Measurements from ENCODE around the gene MYL5. TPM values are rescaled to one million over a fixed set of nuclear protein-coding genes. Genes with fewer than 3 reads are reported as not detected.
"Not testable (repeated sequence)": the region's sequence is repeated elsewhere in the genome, so short reads cannot be mapped to it uniquely, and the experiment has no call there.

Gene MYL5
- total RNA-seq, 4 donors from 2014 or later = 20.3 to 199 (median 33.4) TPM

DNA sequence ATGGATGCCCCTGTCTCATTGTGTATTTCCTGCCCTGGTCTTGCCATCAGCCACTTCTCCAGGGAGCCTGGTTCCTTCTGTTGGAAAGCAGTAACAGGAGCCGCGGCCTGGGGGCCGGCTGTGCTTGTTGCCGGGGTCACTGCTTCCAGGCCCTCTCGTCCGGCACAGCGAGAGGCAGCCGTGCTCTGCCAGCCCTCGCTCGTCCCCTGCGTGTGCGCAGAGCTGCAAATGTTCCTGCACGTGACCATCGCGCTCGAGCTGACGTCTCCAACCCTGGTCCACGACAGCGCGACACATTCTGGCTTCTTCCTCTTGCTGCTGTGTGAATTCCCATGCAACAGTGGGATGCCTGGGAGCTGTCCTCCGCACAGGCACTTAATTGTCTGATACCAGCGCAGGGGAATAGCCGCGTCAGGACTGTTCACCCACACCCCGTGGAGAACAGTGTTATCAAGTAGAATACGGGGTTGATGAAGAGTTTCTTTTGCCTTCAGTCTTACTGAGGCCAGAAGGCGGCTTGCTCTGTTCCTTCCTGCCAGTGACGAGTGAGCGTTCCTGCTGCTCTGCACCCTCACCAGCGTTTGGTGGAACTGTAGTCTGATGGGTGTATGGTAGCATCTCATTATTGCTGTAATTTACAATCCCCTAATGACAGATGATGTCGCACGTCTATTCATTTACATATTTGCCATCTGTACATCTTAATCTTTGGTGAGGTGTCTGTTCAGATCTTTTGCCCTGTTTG lies 36.6 kb upstream of the MYL5 start:
- no peak for TF ChIP-seq POLR2AphosphoS5 (IDR thresholded peaks at IDR 0.05)
- TF ChIP-seq, protein P1, sequence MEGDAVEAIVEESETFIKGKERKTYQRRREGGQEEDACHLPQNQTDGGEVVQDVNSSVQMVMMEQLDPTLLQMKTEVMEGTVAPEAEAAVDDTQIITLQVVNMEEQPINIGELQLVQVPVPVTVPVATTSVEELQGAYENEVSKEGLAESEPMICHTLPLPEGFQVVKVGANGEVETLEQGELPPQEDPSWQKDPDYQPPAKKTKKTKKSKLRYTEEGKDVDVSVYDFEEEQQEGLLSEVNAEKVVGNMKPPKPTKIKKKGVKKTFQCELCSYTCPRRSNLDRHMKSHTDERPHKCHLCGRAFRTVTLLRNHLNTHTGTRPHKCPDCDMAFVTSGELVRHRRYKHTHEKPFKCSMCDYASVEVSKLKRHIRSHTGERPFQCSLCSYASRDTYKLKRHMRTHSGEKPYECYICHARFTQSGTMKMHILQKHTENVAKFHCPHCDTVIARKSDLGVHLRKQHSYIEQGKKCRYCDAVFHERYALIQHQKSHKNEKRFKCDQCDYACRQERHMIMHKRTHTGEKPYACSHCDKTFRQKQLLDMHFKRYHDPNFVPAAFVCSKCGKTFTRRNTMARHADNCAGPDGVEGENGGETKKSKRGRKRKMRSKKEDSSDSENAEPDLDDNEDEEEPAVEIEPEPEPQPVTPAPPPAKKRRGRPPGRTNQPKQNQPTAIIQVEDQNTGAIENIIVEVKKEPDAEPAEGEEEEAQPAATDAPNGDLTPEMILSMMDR (IDR thresholded peaks at IDR 0.05) = no peak
- no peak for TF ChIP-seq POLR2A (IDR thresholded peaks at IDR 0.05)
- no peak for TF ChIP-seq EP300 (IDR thresholded peaks at IDR 0.05; ENCODE audit: low read depth)
- no peak overlapping the region for H3K27ac ChIP-seq
- H3K9me3 ChIP-seq = no peaks in the 10 kb centered on the region
- WGBS, 2 donors (ENCODE audit: low coverage in 1 of 2) = 79 to 82% methylated on average over 3 to 32 of the region's 32 CpGs
- H3K27me3 ChIP-seq = peaks cover 13% of the 10 kb centered on the region
- no peak for DNase-seq
- H3K36me3 ChIP-seq = no peaks in the 10 kb centered on the region
- no peak overlapping the region for H3K4me3 ChIP-seq
- in situ Hi-C loops (cut with MboI; ENCODE audit: low pct_ligation_motif_present in 1 of 4, low pct_unique_long_range_greater_than_20kb in 1 of 4, low sequenced_read_pairs in 3 of 4) (no loop called here), intact Hi-C loops (cut with DNase I; ENCODE audit: low total_unique reads) (no loop called here)
- H3K4me1 ChIP-seq = no peaks in the 10 kb centered on the region

DNA sequence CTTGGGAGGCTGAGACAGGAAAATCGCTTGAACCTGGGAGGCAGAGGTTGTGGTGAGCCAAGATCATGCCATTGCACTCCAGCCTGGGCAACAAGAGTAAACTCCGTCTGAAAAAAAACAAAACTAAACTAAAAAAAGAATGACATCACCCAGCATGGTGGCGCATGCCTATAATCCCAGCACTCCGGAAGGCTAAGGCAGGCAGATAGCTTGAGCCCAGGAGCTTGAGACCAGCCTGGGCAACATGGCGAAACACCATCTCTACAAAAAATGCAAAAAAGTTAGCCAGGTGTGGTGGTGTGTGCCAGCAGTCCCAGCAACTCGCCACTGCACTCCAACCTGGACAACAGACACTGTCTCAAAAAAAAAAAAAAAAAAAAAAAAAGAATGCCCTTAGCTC lies 32.0 kb upstream of the MYL5 start:
- H3K4me1 ChIP-seq; in situ Hi-C loops (cut with MboI; ENCODE audit: low pct_ligation_motif_present in 1 of 4, low pct_unique_long_range_greater_than_20kb in 1 of 4, low sequenced_read_pairs in 3 of 4); H3K4me3 ChIP-seq; H3K9me3 ChIP-seq; H3K27ac ChIP-seq; intact Hi-C loops (cut with DNase I; ENCODE audit: low total_unique reads); DNase-seq; H3K36me3 ChIP-seq: not testable (repeated sequence)
- H3K27me3 ChIP-seq = peaks cover 22% of the 10 kb centered on the region
- WGBS, 2 donors (ENCODE audit: low coverage in 1 of 2) = 87 to 92% methylated on average over 4 to 6 of the region's 6 CpGs

GRCh38 chr4:646460-646859 lies 27.9 kb upstream of the MYL5 start:
- Histone ChIP-seq H3K36me3 (no peaks in the 10 kb centered on the region), H3K4me1 (no peaks in the 10 kb centered on the region), H3K9me3 (no peaks in the 10 kb centered on the region), H3K27me3 (peaks cover 52% of the 10 kb centered on the region), H3K27ac (no peak overlapping the region), H3K4me3 (no peak overlapping the region)
- WGBS, 2 donors (ENCODE audit: low coverage in 1 of 2) = 77 to 92% methylated on average over 18 to 32 of the region's 32 CpGs
- TF ChIP-seq POLR2AphosphoS5 (IDR thresholded peaks at IDR 0.05) = no peak
- TF ChIP-seq, protein P1 (IDR thresholded peaks at IDR 0.05) = no peak
- no peak for TF ChIP-seq EP300 (IDR thresholded peaks at IDR 0.05; ENCODE audit: low read depth)
- no peak for TF ChIP-seq POLR2A (IDR thresholded peaks at IDR 0.05)
- no peak for DNase-seq
- intact Hi-C loops (cut with DNase I; ENCODE audit: low total_unique reads) (no loop called here), in situ Hi-C loops (cut with MboI; ENCODE audit: low pct_ligation_motif_present in 1 of 4, low pct_unique_long_range_greater_than_20kb in 1 of 4, low sequenced_read_pairs in 3 of 4) (no loop called here)

GRCh38 chr4:647481-647880 lies 26.9 kb upstream of the MYL5 start:
- in situ Hi-C loops (cut with MboI; ENCODE audit: low pct_ligation_motif_present in 1 of 4, low pct_unique_long_range_greater_than_20kb in 1 of 4, low sequenced_read_pairs in 3 of 4) = no loop called here
- WGBS, 2 donors (ENCODE audit: low coverage in 1 of 2) = 58% methylated on average over 13 of the region's 13 CpGs; no CpG with 5 or more reads in 1 of the 2 donors
- TF ChIP-seq EP300 (IDR thresholded peaks at IDR 0.05; ENCODE audit: low read depth) (no peak), POLR2AphosphoS5 (IDR thresholded peaks at IDR 0.05) (no peak), POLR2A (IDR thresholded peaks at IDR 0.05) (no peak)
- TF ChIP-seq, protein P1 (IDR thresholded peaks at IDR 0.05) = no peak

More at GRCh38 chr4:647481-647880, 26.9 kb upstream of the MYL5 start:
- Histone ChIP-seq H3K27me3 (peaks cover 59% of the 10 kb centered on the region), H3K9me3 (no peaks in the 10 kb centered on the region), H3K27ac (no peak overlapping the region), H3K36me3 (no peaks in the 10 kb centered on the region), H3K4me3 (no peak overlapping the region), H3K4me1 (no peaks in the 10 kb centered on the region)
- intact Hi-C loops (cut with DNase I; ENCODE audit: low total_unique reads) = no loop called here
- no peak for DNase-seq
